GM19372 (cell line): ENCODE measurements around the gene PERCC1.

Experiments used
- ATAC-seq: cut with Tn5 transposase; IDR thresholded peaks from one replicate; pipeline ENCODE4 v1.9.1; 2021; ENCODE audit warnings: mild to moderate bottlenecking, low read depth, moderate library complexity; ENCODE audit not compliant: unreplicated experiment

PERCC1 gene

DNA sequence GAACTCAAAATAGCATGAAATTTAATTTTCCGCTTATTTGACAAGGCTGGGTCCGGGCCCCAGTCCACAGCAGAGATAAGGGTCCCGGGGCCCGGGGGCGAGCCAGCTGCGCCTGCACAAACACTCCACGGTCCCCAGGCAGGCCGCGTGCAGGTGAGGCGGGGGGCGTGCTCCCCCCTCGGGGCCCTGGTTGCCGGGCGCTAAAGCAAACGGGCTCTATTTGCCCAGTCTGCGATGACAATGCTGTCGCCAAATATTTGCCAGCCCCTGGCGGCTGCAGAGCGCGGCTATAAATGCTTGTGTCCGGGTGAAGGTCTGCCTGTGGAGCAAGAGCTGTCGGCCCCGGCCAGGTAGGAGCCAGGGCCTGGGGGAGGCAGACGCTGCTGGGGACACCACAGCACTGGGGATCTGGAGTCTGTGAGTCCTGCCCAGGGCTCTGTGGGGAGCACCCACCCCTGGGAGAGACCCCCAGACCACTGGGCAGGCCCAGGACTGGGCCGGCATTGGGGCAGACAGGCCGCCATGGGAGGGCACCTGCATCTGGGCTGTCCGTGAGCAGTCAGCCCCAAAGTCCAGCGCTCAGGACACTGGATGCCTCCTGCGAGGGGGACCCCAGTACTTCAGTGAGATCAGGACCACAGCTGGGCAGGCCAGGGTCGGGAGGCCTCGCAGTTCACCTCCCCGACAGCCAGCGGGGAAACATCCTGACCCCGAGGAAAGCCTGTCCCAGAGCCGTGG lies at the start of gene PERCC1:
PERCC1 (plus strand) TSS at position 320 of the 738 bp plus-strand sequence. CDS start 1,516 bp downstream, outside the sequence.
- ATAC-seq, result no peak

DNA sequence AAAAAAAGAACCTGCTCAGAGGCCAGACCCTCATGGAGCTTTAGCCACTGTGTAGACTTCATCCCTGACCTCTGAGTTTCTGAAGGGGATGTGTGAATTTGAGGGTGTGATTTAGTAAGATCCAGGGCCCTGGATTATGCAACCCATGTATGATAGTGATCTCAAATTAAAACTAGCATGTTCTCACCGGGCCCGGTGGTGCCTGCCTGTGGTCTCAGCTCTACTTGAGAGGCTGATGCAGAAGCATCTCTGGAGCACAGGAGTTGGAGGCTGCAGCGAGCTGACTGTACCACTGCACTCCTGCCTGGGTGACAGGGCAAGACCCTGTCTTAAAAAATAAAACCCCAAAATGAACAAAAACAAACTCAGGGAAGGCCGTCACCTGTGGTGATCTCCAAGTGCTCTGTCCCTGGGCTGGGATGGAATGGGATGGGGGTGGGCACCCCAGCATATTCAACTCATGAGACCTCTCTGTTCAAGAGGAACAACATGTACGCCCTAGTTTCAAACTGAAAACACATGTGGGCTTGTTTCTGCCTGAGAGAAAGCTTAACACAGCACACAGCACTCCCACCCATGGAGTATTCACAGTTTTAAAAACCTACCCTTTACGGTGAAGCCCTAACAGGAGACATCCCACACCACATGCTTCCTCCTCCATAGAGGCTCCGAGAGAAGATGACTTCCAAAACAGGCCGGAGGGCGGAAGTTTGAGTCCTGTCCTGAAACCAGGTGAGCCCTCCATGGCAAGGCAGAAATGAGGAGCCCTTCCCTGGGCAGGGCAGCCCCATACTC lies 49.1 kb upstream of the PERCC1 start:
- ATAC-seq, result no peak

DNA sequence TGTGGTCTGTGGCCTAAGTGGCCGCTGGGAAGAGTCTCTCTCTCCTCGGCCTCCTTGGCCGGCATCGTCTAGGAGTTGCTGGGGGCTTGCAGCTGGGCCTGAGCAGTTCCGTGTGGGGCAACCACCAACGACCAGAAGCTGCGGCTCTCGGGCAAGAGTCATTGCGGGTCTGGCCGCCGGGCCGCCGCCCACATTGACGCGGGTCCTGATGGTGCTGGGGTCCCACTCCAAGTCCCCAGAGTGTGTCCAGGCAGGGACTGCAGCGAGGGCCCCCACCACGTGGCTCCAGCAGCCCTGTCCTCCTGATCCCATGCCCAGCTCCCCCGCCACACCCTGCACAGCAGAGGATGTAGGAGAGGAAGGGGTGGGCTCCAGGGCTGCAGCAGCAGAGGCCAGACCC lies 47.3 kb upstream of the PERCC1 start:
- no peak for ATAC-seq

DNA sequence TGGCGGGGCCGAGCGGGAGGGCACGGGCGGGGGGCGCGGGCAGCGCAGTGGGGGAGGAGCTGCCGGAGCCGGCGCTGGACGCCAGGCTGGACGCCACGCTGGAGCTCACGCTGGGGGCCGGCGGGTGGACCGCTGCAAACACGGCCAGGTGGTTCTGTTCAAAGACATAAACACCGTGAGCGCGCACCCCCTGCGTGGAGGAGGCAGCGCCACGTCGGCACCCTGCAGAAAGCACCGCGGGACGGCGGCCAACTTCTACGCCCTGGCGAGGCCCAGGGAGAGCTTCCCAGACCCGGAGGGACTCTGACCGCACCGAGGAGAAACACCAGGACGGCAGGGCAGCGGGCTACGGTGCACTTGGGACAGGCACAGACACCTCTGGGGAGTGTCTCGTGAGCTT lies 45.6 kb upstream of the PERCC1 start:
- ATAC-seq, result no peak

DNA sequence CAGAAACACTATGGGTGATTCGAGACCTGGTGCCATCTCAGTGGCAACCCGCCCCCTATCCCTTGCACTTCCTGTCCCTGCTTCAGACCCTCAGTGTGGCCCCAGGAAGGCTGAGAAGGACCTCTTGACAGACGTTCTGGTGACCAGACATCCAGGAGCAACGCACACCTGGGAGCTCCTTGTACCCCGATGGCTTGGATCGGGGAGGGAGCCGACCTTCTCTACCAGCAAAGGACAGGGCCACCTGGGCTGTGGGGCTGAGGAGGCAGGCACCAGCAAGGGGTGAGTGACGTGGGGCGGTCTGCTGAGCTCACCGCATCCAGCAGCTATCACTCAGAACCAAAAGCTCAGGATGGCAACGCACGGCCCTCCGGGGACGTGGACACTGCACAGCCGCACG lies 43.5 kb upstream of the PERCC1 start:
- ATAC-seq, result no peak

DNA sequence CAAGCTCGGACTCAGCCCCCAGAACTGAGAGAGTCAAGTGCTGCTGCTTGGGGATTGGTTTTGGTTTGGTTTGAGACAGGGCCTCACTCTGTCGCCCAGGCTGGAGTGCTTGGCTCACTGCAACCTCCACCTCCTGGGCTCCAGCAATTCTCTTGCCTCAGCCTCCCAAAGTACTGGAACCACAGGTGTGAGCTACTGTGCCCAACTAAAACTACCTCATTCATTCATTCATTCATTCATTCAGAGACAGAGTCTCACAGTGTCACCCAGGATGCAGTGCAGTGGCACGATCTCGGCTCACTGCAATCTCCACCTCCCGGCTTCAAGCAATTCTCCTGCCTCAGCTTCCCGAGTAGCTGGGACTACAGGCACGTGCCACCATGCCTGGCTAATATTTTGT lies 41.1 kb upstream of the PERCC1 start:
- ATAC-seq, result no peak

DNA sequence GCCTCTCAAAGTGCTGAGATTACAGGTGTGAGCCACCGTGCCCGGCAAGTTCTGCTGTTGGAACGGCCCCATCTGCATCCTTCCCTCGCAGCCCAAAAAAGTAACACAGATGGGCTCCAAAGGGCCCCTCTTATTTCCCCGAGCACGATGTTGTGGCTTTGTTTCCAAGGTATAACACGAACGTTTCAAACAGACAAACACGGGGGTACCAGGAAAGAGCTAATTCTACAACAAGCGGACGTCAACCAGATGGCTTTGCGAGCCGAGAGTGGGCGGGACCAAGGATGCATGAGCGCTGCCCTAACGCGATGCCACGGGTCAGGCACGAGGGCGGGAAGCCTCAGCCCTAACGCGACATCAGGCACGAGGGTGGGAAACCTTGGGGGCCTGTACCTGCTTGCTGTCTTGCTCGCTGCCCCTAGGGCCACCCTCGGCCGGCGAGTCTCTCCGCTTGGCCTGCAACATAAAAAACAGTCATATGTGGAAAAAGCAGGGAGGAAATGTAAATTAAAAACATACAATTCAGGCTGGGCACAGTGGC lies 40.6 kb upstream of the PERCC1 start:
- no peak for ATAC-seq

DNA sequence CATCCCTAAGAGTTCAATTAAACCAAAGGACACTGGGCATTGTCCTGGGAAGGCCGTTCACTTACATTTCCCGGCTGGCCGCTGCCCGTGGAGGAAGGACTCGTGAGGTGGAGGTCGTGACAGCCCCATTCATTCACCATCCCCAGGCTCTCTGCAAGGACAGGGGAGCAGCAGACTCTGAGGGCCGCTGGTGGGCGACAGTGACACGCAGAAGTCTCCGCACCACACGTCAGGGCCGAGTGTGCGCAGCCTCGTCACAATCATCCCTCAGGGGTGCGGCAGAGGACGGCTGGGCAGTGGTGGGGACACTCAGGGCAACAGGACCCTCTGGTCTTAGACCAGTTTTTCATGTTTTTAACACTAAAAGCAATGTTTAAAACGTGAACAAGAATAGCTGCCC lies 38.1 kb upstream of the PERCC1 start:
- no peak for ATAC-seq

DNA sequence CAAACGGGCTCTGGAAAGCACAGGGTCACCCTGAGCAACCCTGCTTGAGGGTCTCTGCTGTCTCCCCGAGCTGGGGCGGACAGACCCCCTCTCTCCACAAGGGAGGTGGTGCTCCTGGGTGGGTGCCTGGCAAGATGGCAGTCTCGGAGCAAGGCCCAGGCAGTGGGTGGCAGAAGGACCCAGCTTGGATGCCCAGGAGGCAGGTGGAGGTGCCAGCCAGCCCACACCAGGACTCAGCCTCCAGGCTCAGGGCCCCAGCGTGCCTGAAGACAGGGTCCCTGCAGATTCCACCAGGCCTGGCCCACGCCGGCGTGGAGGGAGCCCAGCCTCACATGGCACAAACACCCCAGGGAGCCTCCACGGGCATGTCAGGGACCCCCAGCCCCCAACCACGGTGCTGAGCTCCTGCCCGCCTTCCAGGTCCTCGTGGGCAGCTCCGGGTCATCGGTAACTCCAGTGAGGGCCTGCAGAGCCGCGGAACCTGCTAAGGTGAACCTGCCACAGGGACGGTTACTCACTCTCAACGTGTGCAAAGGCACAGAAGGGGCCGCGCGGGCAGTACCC lies 37.2 kb upstream of the PERCC1 start:
- ATAC-seq, result no peak

DNA sequence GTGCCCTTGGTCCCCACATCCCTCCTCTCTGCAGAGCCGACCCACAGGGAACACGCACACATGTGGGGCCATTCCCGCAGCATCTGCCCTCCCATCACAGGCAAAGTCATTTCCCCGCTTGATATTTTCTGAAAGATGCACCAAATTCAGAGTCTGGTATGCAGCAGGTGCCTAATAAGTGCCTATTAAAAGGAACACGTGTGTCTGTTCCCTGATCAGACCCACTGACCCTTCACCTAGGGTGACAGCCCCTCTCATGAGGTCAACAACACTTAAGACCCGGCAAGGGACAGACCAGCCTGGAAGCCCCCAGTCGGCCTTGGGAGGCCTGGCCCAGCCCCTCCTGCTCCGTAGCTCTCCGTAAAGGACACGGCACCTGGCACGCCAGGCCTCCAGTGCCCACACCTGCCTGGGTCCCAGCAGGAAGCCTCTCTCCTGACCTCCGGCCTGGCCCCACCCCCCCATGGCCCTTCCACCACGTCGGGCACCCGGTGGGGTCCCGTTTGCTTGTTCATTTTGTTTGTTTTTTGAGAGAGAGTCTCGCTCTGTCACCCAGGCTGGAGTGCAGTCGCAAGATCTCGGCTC lies 36.4 kb upstream of the PERCC1 start:
- no peak for ATAC-seq

DNA sequence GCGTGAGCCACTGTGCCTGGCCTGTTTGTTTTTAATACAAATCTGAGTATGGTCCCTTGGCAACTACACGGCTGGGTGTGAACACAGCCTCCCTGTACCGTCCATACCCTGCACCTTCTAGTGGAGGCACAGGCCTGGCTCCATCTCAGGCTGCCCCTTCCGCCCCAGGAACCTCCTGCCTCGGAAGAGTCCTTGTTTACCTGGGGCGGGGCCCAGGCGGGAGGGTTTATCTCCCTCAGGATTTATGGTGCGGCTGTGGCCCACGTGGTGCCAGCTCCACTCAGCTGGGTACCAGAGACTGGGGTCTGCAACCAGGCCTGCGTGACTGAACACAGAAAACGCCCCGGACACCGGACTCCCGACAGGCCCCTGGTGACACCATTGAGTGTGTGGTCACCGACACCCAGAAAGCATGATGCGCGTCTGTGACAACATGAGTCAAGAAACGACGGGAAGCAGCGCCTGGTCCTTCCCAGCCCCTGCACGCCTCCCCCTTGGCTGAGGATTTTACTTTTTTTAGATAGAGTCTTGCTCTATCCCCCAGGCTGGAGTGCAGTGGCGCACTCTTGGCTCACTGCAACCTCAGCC lies 35.3 kb upstream of the PERCC1 start:
- no peak for ATAC-seq

DNA sequence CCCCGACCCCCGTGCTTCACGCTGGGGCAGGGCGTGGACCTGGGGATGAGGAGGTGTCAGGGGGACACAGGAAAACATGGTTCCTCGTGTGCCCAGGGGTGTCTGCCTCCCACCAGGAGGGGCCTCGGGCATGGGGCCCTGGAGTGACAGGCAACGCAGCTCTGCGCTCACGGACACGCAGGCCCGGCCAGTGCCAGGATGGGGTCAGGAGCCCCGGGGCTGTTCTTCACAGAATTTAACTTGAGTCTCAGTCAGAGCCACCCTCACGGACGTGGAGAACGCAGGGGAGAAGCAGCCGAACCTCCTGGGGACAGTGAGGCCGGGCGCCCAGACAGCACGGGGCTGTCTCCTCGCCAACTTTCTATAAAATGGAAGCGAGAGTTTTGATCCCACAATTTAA lies 33.1 kb upstream of the PERCC1 start:
- ATAC-seq, result no peak

DNA sequence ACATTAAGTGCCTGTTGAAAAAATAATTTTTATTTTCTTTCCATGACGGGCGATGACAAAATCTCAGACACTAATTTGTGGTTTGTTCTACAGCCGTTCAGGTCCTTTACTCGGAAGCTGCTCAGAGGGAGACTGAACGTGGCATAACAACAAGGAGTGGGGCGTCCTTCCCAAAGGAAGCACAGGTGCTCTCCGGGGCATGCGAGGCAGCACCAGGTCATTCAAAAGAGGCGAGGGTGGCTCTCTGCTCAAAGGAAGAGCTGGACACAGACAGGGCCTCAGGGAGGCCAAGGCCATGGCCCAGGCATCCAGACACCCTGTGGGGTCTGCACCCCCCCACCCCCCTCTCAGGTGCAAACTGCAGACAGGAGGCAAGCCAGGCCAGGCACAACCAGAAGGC lies 32.5 kb upstream of the PERCC1 start:
- ATAC-seq, result no peak

DNA sequence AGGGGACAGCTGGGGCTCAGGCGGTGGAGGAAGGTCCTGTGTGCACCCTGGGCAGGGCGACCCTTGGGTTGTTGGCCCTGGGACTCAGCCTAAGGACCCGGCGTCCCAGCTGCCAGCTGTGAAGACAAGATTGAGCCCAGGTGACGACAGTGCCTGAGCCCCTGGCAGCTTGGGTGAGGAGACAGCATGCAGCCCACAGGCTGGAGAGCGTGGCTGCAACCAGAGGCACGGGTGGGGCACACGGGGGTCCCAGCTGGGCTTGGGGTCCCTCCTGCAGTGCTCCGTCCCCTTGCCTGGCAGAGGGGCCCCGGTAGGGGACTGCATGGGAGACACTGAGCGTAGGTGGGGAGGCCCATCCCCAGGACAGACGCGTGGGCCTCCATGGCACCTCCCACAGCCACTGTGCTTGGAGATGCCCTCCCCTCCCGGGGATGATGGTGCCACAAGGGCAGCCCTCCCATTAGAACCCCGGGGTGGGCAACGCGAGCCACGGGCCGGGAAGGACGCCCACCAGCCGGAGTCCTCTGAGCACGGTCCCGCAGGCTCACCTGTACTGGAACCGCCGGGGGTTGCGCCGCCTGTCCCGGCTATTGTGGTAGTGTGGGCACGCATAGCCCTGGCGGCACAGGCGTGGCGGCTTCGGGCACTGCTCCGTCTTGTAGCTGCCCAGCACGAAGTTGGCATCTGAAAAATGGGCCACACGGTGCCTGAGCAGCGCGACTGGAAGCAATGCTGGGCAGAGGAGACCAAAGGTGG lies 31.9 kb upstream of the PERCC1 start:
- no peak for ATAC-seq

DNA sequence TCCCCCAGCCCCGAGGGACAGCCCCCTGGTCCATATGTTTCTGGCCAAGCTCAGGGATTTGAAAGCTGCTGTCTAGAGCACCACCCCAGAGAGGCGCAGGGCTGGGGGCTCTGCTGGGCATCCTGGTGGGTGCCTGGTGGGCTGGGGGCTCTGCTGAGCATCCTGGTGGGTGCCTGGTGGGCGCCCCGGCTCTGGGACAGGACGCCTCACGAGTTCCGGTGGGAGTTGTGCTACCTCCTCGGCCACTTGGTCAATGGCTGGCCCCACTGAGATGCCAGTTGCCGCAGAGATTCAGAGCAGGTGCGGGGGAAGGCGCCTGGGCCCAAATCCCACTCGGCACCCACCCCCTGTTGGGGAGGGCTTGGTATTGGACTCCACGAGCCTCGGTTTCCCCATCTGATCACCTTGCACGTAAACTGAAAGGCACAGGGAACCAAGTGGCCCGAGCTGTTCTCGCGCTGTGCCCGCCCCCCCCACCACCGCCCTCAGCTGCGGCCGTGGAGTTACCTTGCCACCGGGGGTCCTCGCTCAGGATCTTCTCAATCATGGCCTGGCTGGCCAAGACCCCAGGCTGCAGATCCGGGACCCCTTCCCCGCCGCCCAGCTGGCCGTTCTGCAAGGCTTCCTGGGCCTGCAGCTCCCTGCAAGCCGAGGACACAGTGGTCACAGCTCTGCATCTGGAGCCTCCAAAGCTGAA lies 29.7 kb upstream of the PERCC1 start:
- ATAC-seq, result no peak

DNA sequence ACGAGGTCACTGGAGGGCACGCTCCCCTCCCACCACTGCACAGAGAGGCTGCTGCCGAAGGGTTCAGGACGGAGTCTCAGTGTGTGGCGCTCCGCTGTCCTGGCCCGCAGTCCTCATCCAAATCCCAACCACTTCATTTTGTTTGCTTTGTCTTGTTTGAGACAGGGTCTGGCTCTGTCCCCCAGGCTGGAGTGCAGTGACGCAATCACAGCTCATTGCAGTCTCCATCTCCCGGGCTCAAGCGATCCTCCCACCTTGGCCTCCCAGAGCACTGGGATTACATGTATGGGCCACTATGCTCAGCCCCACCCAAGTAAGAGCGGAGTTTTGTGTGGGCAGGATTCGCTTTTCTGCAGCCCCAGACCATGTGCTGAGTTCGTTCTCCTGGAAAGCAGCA lies 29.1 kb upstream of the PERCC1 start:
- ATAC-seq, result no peak

DNA sequence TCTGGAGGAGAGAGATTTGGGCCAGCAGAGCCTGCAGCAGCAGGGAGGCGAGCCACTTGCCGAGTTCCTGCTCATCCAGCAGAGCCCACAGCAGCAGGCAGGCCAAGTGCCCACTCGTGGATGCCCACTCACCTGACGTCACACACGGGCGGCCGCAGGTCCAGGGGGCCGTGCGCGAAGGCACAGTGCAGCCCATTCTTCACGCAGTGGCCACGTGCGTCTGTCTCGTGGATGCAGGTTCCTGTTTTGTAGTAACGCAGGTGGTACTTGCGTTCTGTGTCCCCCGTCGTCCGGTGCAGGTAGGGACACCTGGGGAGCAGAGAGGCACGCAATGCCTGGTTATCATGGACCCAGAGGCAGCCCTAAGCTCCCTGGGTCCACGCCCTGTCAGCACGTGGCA lies 27.8 kb upstream of the PERCC1 start:
- no peak for ATAC-seq

DNA sequence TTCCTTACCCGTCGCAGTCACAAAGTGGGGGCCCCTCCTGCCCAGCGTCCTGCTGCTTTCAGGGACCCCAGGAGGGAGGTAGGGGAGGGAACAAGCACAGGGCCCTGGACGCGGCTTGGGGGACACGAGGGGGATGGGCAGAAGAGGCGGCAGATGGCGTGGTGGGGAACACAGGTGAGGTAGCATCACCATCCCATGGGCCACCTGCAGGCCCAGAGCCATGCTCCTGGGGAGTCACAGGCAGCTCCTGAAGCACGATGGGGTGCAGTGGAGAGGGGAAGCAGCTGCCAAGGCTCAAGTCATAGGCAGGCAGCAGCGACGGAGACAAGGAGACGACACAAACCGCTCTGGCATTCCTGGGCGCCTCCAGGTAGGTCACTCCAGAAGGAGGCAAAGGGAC lies 27.1 kb upstream of the PERCC1 start:
- no peak for ATAC-seq

DNA sequence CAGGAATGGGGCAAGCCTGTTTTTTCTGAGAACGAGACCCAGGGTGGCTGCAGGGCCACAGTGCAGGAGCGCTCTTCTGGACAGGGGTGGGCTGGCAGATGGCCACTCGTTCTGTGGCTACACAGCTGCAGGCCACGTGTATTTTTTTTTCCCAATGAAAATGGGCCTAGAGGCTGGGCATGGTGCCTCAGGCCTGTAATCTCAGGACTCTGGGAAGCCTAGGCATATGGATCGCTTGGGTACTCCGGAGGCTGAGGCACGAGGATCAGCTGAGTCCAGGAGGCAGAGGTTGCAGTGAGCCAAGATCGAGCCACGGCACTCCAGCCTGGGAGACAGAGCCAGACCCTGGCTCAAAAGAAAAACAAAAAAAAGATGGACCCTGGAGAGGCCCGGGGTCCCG lies 23.1 kb upstream of the PERCC1 start:
- ATAC-seq, result peak; percentile 7
